UCSD-AML1 (cell line): ENCODE measurements around the gene CIAO2B.
"Not testable (repeated sequence)": the region's sequence is repeated elsewhere in the genome, so short reads cannot be mapped to it uniquely, and the experiment has no call there.

Experiments
- DNase-seq: peaks from one replicate; lab custom pipeline; 2025; ENCODE audit not compliant: unreplicated experiment; lab: John Stamatoyannopoulos, UW

The CIAO2B gene

GRCh38 chr16:66937725-66938337, 3.6 kb upstream of the CIAO2B start:
- DNase-seq, result no peak

GRCh38 chr16:66936889-66937554, 2.8 kb upstream of the CIAO2B start:
- DNase-seq, result no peak

- DNase-seq, result no peak
These were observed 2.3 kb upstream of the CIAO2B start for GRCh38 chr16:66936462-66936861.

- no peak for DNase-seq
These were observed 1.3 kb upstream of the CIAO2B start, which contains the start of gene CES2 for GRCh38 chr16:66935314-66936011. Gene CES2, plus strand, starts transcription at chr16:66935516. Its CDS starts 120 bp downstream, at chr16:66935636.

- DNase-seq, result not testable (repeated sequence)
These were observed 674 bp upstream of the CIAO2B start for GRCh38 chr16:66934839-66935313.

GRCh38 chr16:66933776-66934137, 445 bp downstream of the CIAO2B start:
- no peak for DNase-seq

- no peak for DNase-seq
These were observed 2.1 kb downstream of the CIAO2B start for GRCh38 chr16:66932076-66932475.

- DNase-seq, result no peak
These were observed 2.5 kb downstream of the CIAO2B start for GRCh38 chr16:66931665-66932064.

- no peak for DNase-seq
These were observed 4.0 kb downstream of the CIAO2B start for GRCh38 chr16:66930189-66930588.

GRCh38 chr16:66928702-66929388, 5.4 kb downstream of the CIAO2B start:
- peak; percentile 53 for DNase-seq

GRCh38 chr16:66927918-66928649, 6.1 kb downstream of the CIAO2B start:
- no peak for DNase-seq

GRCh38 chr16:66926961-66927436, 7.2 kb downstream of the CIAO2B start:
- DNase-seq, result peak; percentile 32

- no peak for DNase-seq
These were observed 7.8 kb downstream of the CIAO2B start for GRCh38 chr16:66926171-66926947.

GRCh38 chr16:66925322-66925840, 8.8 kb downstream of the CIAO2B start, which contains the start of gene RRAD:
Gene RRAD, minus strand, starts transcription at chr16:66925535. Its CDS starts 356 bp downstream, at chr16:66925179.
- DNase-seq, result no peak

- no peak for DNase-seq
These were observed 9.5 kb downstream of the CIAO2B start for GRCh38 chr16:66924527-66925321.

- no peak for DNase-seq
These were observed 10.3 kb downstream of the CIAO2B start for GRCh38 chr16:66923866-66924265.

- DNase-seq, result no peak
These were observed 10.9 kb downstream of the CIAO2B start for GRCh38 chr16:66923247-66923731.

GRCh38 chr16:66921729-66922450, 12.3 kb downstream of the CIAO2B start:
- no peak for DNase-seq
